T-helper 22 cell (primary cell): ENCODE data around the gene BARX1.
"Not testable (repeated sequence)": the region's sequence is repeated elsewhere in the genome, so short reads cannot be mapped to it uniquely, and the experiment has no call there.

ENCODE experiments used
- DNase-seq: peaks from one replicate; pipeline ENCODE4 v3.0.0-alpha.2; 2020; ENCODE audit warnings: low read depth

The BARX1 gene

GRCh38 chr9:93965830-93966577, 10.8 kb upstream of the BARX1 start:
- DNase-seq: no peak

DNA sequence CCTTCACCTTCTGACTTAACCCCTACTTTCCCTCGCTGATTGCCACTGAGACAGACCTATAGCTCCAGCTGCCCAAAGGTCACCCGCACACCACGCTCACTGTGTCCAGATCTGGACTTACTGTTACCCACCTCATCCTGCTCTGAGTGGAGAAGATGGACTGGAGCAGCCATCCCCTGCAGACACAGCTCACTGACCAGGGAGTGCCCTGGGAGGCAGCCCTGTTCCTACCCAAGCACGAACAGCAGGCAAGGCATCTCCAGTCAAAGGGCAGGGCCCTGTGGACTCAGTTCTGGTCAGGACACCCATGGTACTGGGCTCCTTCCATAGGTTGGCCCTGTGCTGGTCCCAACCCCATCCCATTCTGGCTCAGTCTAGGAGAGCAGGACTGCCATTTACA, 9.5 kb upstream of the BARX1 start:
- DNase-seq: no peak

GRCh38 chr9:93963969-93964368, 8.8 kb upstream of the BARX1 start:
- no peak for DNase-seq

DNA sequence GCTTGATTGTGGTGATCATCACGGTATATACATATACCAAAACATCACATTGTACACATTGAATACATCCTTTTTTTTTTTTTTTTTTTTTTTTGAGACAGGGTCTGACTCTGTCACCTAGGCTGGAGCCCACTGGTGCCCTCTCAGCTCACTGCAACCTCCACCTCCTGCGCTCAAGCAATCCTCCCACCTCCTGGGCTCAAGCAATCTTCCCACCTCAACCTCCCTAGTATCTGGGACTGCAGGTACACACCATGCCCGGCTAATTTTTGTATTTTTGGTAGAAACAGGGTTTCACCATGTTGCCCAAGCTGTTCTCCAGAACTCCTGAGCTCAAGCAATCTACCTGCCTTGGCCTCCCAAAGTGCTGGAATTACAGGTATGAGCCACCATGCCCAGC, 8.3 kb upstream of the BARX1 start:
- DNase-seq: not testable (repeated sequence)

GRCh38 chr9:93962561-93963440, 7.6 kb upstream of the BARX1 start:
- DNase-seq: peak; percentile 41

DNA sequence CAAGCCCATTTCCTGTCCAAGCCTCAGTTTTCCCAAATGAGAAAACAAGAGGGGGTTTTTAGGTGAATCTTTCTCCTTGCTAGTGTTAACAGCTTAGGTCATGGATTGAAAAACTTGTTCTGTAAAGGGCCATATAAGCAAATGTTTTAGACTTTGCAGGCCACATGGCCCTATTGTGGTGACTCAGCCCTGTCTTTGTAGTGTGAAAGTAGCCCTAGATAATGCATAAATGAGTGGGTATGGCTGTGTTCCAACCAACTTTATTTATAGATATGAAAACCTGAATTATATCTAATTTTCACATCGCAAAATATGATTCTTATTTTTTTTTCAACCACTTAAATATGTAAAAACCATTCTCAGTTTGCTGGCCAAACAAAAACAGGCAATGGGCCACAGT, 6.9 kb upstream of the BARX1 start:
- no peak for DNase-seq

DNA sequence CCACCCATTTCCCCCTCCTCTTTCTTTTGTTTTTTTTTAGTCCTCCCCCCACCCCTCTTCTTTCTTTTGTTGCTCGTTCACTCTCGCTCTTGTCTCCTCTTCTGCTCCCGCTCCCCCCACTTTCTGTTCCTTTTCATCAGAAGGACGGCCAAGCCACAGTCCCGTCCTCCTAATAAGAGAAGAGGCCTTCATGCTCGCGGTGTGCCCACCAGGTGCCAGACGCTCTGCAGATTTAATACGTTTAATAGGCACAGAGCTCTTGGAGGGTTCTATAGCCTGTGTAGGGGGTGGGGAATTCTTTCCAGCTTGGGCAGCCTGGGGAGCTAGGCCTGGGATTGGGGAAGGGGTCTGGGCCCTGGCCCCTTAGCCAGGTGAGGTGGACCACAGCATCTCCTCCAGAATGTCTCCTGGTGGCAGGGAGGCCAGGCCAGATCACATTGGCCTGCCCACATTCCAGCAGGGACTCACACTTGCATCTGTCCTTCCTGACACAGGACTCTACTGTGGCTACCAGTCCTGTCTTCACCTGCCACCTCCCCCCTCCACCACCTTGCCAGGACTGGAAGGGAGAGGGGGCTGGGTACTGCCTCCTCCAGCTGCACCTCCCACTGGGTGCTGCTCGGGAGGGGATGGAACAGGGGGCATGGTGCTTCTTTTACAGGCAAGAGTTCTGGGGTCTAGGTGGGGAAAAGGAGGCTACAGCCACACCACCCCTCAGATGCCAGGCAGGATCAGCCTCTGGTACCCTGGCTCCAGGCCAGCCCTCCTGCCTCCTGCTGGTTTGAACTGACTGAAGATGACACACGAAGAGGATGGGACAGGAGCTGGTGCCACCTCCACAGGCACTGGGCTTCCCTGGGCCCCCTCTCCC, 6.1 kb upstream of the BARX1 start:
- no peak for DNase-seq

- no peak for DNase-seq
These were observed 5.2 kb upstream of the BARX1 start for GRCh38 chr9:93960221-93960970.

DNA sequence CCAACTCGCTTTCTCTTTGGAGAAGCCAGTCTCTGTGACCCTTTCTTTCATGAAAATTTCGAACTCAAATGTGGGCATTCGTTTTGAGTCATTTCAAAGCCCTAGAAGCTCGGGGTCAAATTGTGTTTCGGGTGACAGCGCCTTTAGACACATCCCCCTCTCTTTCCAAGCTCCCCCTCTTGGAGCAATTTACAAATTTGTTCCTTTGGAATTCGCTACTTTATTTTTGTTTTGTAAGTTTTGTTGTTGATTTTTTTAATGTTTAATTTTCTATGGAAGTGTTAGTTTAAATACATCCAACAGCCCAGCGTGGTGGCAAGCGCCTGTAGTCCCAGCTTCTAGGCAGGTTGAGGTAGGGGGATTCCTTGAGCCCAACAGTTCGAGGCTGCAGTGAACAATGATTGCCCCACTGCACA, 4.6 kb upstream of the BARX1 start:
- DNase-seq: no peak

DNA sequence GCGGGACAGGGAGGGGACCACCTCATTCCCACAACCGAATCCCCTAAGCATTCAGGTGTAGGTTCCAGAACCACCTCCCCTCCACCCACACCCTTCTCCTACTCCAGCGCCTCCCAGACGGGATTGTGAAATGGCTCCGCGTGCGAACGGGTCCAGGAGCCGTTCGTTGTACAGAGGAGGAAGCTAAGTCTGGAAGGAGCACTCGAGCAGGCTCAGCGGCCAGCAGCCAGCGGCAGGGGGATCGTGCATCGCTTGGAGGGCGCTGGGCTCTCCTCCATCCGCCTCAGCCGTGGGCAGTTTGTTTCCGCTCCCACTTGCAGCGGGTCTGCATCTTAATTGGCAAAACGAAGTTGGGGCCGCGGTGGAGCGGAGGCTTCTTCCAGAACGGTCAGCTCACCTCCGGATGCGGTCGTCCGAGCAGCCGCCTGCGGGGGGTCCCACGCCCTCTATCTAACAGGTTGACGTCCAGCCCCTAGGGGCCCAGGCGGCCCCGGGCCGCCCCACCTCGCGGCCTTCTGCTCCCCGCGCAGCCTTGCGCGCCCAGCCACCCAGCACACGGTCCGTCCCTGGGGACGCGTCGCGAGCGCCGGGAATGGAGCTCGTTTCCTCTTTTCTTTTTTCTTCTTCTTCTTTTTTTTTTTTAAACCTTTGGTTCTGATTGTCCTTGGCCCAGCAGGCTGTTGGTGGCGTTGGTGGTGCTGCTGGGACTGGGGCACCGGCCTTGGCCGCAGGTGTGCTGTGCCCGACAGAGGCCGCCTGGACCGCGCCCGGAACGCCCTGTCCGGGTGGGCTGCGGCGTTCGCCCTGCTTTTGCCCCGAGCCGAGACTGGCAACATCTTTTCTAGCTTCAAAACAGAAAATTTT, 3.9 kb upstream of the BARX1 start:
- no peak for DNase-seq

DNA sequence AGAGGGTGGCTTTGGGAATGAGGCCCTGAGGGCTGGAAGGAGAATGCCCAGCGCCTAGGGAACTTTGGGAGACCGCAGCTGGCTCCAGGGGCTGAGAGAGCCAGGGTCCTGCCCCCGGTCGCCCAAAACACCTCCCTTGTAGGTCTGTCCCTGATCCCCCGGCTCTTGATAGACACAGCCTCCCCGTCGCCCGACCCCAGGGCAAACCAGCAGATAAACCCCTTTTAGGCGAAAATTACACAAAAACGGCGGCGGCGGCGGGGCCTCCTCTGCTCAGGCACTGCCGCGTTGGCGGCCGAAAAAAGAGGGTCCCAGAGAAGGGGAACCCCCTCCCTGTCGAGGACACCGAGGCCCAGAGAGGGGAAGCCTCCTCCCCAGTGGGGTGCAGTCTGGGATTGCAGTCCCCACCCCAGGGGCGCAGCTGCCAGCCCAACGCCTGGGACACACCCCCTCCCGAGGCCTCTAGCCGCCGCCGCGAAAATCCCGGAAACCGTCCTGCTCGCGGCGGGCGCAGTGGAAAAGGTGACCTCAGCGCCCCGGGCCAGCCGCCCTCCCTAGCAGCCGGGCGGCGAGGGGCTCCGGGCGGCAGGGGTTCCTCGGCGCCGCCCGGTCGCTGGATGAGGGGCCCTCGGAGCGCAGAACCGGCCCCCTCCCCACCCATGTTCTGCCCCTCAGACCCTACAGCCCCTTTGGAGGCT, 3.1 kb upstream of the BARX1 start:
- DNase-seq: no peak

DNA sequence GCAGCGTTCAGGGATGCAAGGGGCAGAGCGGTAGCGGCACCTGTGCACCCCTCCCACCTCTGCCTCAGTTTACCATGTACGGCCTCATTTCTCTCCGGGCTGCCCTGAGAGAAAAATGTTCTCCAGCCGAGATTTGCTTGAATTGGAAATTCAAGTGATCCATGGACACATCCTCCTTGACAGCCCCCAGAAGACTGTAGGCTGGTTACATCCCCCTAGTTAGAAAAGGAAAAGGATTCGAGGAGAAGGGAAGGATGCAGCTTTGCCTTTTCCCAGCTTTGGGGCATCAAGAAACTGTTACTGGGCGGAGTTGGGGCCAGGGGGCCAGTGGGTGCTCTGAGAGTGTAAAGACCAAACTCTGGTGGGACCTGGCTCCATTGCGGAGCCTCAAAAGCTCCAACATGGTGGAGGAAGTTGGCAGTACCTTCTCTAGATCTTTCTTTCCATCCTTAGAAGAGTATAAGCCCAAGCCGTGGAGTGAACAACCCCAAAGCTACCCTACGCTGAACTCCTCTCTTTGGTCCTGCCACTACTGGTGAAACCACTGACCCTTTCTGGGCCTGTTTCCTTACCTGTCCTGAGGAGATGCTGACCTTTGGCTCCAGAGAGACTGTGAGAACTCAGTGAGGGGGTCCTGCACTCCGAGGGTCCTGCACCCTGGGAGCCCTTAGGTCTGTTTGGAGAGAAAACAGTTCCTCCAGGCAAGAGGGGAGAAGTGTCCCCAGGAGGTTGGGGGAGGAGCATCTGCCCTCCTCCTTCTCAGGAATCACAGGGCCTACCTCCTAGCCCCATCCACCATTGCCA, 1.0 kb upstream of the BARX1 start:
- no peak for DNase-seq

DNA sequence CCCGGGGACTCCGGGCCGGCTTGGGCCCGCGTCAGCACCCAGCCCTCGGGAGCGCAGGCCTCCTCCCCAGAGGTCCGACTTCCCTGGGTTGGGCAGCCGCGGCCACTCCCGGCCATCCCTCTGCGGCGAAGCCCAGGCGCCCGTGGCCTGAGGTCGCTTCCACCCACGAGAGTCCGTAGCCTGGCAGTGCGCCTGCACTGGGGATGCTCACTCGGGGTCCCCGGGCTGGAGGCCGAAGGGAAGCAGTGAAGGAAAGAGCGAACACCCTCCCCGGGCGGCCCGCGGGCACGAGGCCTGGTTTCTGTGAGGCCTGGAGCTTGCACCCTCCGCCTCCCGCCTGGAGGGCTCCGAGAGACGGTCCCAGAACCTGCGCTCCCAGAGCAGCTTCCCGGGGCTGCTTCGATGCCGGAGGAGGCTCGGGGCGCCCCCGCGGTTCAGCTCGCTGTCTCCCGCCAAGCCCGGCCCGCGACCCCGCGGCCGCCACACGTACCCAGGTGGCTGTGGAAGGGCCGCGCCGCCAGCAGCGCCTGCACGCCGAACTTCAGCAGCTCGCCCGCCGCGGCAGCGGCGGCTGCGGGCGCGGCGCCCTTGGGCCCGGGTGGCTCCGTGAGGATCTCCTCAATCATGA, 607 bp downstream of the BARX1 start:
- no peak for DNase-seq

GRCh38 chr9:93953496-93954433, 1.4 kb downstream of the BARX1 start:
- no peak for DNase-seq

DNA sequence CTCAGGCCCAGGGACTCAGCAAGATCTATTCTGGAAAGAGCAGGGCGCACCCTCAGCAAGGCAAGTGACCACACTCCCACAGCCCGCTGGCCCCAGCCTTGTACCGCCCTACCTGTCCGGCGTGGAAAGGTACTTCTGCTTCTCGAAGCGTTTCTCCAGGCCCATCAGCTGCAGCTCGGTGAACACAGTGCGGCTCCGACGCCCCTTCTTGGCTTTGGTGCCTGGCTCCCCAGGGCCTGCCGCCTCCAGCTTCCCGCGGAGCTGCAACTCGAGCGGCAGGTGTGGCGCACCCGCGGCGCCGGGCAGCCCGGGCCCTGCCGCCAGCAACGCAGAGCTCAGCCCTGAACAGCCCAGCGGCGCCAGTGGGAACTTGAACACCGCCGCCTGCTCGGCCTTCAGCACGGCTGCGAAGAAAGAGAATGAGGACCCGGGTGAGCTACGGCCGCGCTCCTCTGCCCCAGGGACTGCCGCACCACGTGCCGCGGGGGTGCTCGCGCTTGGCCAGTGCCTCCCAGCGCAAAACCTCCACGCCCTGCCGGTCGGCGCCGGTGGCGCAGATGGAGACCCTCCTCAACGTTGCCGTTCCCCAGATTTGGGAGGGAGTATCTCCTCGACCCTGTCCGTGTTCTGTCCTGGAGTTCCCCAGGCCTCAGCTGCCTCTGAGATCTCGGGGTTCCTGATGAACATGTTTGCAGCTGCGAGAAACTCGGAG, 2.2 kb downstream of the BARX1 start:
- no peak for DNase-seq

DNA sequence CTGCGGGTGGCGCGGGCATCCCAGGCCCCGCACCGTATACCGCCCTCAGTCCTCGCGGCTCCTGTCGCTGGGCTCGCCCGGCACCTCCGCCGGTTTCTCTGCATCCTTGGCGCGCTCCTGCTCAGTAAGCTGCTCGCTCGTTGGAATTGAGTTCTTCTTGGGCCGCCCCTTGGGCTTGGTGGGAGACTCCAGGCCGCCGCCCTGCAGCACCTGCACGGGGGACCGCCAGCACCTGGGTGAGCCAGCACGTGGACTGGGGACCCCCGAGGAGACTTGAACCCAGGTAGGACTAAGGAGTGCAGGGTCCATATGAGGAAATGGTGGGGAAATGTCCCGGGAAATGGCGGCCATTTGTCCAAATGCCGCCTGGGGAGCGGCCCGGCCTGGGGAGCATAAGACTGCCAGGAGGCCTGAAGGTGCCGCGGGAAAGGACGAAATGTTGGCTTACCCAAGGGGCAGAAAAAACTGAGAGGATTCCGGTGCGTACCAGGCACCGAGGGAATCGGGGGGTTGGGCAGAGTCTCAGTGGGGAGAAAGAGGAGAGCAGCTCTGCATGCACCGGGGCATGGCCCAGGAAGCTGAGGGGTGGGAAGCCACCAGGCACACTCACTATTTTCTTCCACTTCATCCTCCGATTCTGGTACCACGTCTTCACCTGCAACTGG, 2.9 kb downstream of the BARX1 start:
- no peak for DNase-seq
